ENCODE results near the gene PCNX1.
"Not testable (repeated sequence)": the region's sequence is repeated elsewhere in the genome, so short reads cannot be mapped to it uniquely, and the experiment has no call there.

Gene PCNX1

GRCh38 chr14:71022939-71023338, 115.7 kb downstream of the PCNX1 start:
- no peak for DNase-seq

DNA sequence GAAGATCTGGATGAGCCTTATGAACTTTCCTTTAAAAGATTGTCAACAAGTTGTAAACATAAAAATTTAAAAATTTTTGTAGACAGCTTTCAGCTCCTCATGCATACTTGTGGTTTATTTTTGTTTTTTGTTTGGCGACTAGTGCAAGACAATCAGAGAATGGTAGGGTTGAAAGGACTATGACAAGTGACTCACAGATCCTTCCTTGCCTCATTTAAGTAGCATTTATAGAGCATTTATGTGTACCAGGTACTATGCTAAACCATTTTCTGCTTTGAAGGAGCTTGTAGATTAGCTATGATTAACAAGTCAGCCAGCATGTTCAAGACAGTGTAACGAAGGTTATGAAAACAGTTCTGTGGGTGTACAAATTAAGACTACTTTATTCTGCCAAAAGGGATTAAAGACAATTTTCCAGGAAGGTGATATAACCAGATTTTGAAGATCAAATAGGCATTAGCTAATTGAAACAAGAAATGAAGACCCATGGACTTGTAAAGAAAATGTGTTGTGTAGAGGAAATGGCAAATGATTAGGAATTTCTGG, 122.0 kb downstream of the PCNX1 start:
- no peak for DNase-seq

DNA sequence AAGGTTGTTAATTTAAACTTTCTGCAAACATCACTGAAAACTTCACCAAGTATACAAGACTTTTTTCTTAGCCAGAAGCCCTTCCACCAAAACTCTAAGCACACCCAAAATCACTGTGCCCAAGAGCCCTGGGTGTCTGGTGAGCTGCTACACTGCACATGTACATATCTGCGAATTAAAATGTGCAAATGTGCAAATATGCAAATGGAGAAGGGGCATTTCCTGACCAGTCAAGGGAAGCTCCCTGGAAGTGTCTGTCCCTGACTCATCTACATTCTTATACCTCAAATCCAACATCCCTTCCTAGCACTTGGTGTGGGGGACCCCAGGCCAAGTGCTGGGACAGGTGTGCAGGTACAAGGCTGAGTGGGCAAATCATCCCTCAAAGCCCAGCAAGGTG, 123.7 kb downstream of the PCNX1 start:
- no peak for DNase-seq

DNA sequence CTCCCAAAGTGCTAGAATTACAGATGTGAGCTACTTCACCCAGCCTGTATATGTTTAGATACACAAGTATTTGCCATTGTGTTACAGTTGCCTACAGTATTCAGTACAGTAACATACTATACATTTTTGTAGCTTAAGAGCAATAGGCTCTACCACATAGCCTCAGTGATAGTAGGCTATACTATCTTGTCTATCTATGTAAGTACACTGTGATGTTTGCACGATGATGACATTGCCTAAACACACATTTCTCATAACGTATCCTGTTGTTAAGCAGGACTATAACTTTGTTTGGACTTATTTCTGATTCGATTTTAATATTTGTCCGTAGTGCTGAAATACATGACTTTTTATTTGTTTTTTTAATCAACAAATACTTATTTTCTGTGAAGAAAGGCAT, 129.2 kb downstream of the PCNX1 start:
- no peak for DNase-seq

DNA sequence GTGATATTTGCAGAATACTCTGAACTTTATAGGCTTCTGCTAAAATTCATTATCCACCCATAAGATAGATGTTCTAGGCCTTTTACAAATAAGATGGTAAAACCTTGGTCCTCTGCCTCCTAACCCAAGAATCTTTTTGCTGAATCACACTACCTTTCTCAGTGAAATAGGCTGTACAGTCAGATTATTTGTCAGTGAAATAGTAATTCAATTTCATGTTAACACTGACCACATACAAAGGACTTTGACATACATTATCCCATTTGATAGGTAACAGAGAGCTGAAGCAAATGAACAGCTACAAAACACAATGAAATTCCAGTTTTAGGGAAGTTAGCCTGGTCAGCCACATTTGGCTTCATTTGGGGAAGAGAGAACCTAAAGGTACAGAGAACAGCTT, 141.1 kb downstream of the PCNX1 start:
- DNase-seq: no peak

DNA sequence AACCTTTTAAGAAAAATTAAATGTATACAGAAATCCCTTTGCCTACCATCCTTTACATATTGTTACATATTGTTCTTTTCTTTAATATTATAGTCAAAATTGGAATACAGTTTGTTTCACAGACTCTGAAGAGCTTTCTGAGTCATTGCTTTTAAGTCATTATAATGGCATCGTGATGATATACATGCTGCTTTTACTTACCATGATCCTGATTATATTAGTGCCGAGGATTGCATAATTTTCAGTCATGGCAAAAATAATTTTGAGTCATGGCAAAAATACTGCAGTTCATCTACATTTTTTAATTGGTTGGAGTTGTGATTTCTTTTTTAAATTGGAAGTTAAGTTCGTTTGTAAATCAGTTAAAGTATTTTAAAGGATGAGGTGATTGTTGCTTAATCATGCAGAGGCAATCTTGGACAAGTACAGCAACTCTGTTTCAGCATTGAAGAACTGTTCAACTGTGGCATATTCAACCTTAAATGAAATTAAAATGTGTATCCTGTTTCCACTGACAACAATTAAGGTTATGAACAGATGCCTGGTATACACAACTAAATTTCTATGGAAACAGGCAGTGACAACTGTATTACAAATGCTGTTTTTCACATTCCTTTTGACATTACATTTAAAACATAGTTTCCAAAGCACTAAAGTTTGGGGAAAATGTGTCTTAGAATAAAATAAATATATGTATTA, 142.3 kb downstream of the PCNX1 start:
- DNase-seq: no peak

- no peak for DNase-seq
These were observed 143.1 kb downstream of the PCNX1 start for GRCh38 chr14:71050227-71050823.

- no peak for DNase-seq
These were observed 147.4 kb downstream of the PCNX1 start for GRCh38 chr14:71054706-71055105.

- DNase-seq: no peak
These were observed 148.9 kb downstream of the PCNX1 start for GRCh38 chr14:71056168-71056567.

DNA sequence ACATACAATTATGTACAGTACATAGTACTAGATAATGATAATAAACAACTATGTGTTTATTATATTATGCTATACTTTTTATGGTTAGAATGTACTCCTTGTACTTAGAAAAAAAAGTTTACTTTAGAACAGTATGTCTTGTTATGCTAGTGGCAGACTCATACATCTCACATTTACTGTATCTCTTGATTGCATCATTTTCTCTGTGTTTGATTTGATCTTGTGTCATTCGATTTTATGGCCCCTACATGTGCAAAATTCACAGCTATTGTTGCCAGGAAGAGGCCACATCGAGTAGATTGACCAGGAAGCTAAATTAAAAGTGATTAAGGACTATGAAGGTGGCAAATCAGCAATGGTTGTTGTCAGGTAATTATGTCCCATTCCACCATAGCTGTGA, 153.0 kb downstream of the PCNX1 start:
- no peak for DNase-seq

DNA sequence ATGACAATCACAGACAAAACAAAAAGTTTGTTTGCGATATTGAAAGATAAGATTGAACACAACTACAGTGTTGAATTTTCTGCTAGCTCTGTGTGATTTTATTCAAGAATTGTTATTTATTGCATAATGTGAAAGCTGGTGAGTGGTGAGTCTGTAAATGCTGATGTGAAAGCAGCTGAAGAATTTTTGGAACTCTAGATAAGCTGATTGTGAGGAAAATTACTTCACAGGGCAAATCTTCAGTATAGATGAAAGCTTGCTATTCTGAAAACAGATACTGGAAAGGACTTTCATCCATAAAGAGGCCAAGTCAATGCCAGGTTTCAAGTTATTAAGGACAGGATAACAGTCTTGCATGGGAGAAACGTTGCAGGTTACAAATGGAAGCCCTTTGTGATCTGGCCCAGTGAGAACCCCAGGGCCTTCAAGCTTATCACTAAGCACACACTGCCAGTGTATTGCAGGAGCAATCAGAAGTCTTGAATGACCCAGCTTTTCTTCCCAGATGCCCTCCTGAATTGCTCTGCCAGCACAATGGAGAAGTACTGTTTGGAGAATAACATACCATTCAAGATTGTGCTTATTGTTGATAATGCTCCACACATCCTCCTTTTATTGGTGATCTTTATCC, 153.7 kb downstream of the PCNX1 start:
- no peak for DNase-seq

- no peak for DNase-seq
These were observed 154.2 kb downstream of the PCNX1 start for GRCh38 chr14:71061458-71061857.

GRCh38 chr14:71062581-71063303, 155.5 kb downstream of the PCNX1 start:
- DNase-seq: no peak

GRCh38 chr14:71063351-71063750, 156.1 kb downstream of the PCNX1 start:
- DNase-seq: no peak

DNA sequence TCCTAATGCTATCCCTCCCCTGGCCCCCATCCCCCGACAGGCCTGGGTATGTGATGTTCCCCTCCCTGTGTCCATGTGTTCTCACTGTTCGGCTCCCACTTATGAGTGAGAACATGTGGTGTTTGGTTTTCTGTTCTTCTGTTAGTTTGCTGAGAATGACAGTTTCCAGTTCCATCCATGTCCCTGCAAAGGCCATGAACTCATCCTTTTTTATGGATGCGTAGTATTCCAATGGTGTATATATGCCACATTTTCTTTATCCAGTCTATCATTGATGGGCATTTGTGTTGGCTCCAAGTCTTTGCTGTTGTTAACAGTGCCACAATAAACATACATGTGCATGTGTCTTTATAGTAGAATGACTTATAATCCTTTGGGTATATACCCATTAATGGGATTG, 157.5 kb downstream of the PCNX1 start:
- not testable (repeated sequence) for DNase-seq

DNA sequence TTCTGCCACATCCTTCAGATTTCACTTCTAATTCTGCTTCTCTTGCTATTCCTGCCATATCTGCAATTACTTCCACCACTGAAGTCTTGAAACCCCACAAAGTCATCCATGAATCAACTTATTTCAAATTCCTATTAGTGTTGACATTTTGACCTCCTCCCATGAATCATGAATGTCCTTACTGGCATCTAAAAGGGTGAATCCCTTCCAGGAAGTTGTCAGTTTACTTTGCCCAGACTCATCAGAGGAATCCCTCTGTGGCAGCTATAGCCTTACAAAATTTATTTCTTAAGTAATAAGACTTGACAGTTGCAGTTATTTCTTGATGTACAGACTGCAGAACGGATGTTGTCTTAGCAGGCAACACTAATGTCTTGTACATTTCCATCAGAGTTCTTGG, 162.9 kb downstream of the PCNX1 start:
- DNase-seq: no peak

GRCh38 chr14:71071042-71071441, 163.8 kb downstream of the PCNX1 start:
- no peak for DNase-seq

- DNase-seq: no peak
These were observed 169.3 kb downstream of the PCNX1 start for GRCh38 chr14:71076462-71077092.

GRCh38 chr14:71078500-71078899, 171.2 kb downstream of the PCNX1 start:
- no peak for DNase-seq

- DNase-seq: no peak
These were observed 179.3 kb downstream of the PCNX1 start for GRCh38 chr14:71086567-71086966.

GRCh38 chr14:71089971-71090370, 182.7 kb downstream of the PCNX1 start:
- DNase-seq: no peak

DNA sequence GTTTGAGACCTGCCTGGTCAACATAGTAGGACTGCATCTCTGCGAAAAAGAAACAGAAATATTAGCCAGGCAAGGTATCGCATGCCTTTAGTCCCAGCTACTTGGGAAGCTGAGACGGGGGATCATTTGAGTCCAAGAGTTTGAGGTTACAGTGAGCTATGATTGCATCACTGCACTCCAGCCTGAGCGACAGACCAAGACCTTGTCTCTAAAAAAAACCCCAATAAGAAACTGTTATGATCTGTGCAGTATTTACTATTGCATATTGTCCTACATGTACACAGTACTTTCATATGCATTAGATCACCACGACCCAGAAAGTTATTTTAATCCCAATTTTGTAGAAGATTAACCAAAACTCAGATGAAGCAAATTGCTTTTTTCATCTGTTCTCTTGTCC, 187.5 kb downstream of the PCNX1 start:
- DNase-seq: no peak

DNA sequence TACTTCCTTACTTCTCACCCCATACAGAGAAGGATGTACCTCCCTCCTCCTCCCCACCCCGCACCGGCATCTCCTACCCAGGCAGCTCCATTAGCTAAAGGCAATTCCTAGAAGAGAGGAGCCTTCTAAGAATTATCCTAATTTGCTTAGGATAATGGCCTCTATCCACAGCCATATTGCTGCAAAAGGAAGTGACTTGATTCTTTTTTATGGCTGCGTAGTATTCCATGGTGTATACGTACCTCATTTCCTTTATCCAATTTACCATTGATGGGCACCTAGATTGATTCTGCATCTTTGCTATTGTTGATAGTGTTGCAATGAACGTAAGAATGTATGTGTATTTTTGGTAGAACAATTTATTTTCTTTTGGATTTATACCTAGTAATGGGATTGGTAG, 189.7 kb downstream of the PCNX1 start:
- DNase-seq: no peak

All from NCI-H2081 treated with DMSO at 0.1 percent for 48 hours (cell line).